BLaER1 (cell line): ENCODE data around the gene RTN4R.
"Not testable (repeated sequence)": the region's sequence is repeated elsewhere in the genome, so short reads cannot be mapped to it uniquely, and the experiment has no call there.

Source experiments
- H3K27ac ChIP-seq: shearing (Covaris generic); formaldehyde crosslinking; 2 replicates; pipeline ENCODE4 v1.8.1; 2022
- H3K27me3 ChIP-seq: shearing (Covaris generic); formaldehyde crosslinking; 2 replicates; pipeline ENCODE4 v1.8.1; 2022
- H3K36me3 ChIP-seq: shearing (Covaris generic); formaldehyde crosslinking; 2 replicates; pipeline ENCODE4 v1.8.1; 2022
- H3K4me1 ChIP-seq: shearing (Covaris generic); formaldehyde crosslinking; 2 replicates; pipeline ENCODE4 v1.8.1; 2022
- H3K4me2 ChIP-seq: shearing (Covaris generic); formaldehyde crosslinking; 2 replicates; pipeline ENCODE4 v1.8.1; 2022
- H3K4me3 ChIP-seq: shearing (Covaris generic); formaldehyde crosslinking; 2 replicates; pipeline ENCODE4 v1.8.1; 2022
- H3K9ac ChIP-seq: shearing (Covaris generic); formaldehyde crosslinking; 2 replicates; pipeline ENCODE4 v1.8.1; 2022
- H3K9me3 ChIP-seq: shearing (Covaris generic); formaldehyde crosslinking; 2 replicates; pipeline ENCODE4 v1.8.1; 2022
- H4K20me1 ChIP-seq: shearing (Covaris generic); formaldehyde crosslinking; 2 replicates; pipeline ENCODE4 v1.8.1; 2022
- Cebpa-rat ChIP-seq: shearing (Covaris generic); IDR thresholded peaks from 2 replicates; pipeline ENCODE4 v1.8.1; 2022

Gene RTN4R

DNA sequence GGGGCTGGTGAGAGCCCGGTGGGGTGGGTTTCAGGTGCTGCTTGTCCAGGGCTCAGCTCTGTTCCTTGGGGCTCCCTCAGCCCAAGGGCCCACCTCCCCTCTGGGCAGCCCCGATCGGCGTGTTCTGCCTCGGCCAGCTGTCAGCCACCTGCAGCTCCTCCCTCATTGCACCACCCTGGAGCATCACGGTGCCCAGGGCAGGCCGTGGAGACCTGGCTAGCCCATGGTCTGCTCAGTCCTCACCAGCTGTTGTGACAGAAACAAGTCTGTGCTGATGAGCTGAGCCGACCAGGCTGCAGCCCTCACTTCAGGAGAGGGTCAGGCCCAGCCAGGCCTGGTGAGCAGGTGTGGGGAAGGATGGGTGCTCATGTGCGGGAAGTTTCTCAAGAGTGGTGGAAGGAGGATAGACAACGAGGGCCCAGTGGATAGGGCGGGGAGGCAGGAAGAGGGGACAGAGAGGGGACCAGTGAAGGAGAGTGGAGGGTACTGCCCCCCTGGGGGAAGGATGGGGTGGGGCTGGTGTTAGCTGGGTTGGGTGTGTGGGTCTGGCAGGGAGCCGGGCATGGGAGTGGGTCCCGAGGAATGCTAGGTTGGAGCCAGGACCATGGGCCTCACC, 16.5 kb upstream of the RTN4R start:
- Histone ChIP-seq H3K4me1 (peaks cover 72% of the 10 kb centered on the region), H3K9ac (peak overlapping the region; percentile 62), H3K27me3 (no peaks in the 10 kb centered on the region), H3K4me3 (no peak overlapping the region), H3K36me3 (no peaks in the 10 kb centered on the region), H3K9me3 (no peaks in the 10 kb centered on the region), H3K4me2 (peak overlapping the region; percentile 84), H3K27ac (peak overlapping the region; percentile 69), H4K20me1 (no peaks in the 10 kb centered on the region)
- TF ChIP-seq Cebpa-rat: no peak

DNA sequence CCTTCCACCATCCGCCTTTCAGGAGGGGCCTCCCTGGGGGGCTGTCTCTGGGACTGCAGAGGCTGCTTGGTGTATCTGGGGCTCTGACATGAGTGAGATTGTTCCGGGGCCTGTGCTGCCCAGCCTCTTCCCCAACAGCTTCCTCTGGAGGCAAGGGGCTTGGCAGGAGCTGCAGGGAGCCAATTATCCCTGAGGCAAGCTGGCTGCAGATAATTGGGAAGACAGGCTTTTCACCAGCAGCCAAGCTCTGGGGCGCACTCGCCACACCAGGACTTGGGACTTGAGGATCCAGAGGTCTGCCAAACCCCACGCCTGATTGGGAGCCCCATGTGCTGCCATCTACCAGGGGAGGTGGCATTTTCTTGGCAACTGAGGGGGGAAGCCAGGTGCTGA, 15.6 kb upstream of the RTN4R start:
- Histone ChIP-seq H3K27ac (peak overlapping the region; percentile 69), H4K20me1 (no peaks in the 10 kb centered on the region), H3K4me2 (peak overlapping the region; percentile 84), H3K4me1 (peaks cover 79% of the 10 kb centered on the region), H3K27me3 (no peaks in the 10 kb centered on the region), H3K4me3 (no peak overlapping the region), H3K9me3 (no peaks in the 10 kb centered on the region), H3K36me3 (no peaks in the 10 kb centered on the region), H3K9ac (peak overlapping the region; percentile 62)
- no peak for TF ChIP-seq Cebpa-rat

DNA sequence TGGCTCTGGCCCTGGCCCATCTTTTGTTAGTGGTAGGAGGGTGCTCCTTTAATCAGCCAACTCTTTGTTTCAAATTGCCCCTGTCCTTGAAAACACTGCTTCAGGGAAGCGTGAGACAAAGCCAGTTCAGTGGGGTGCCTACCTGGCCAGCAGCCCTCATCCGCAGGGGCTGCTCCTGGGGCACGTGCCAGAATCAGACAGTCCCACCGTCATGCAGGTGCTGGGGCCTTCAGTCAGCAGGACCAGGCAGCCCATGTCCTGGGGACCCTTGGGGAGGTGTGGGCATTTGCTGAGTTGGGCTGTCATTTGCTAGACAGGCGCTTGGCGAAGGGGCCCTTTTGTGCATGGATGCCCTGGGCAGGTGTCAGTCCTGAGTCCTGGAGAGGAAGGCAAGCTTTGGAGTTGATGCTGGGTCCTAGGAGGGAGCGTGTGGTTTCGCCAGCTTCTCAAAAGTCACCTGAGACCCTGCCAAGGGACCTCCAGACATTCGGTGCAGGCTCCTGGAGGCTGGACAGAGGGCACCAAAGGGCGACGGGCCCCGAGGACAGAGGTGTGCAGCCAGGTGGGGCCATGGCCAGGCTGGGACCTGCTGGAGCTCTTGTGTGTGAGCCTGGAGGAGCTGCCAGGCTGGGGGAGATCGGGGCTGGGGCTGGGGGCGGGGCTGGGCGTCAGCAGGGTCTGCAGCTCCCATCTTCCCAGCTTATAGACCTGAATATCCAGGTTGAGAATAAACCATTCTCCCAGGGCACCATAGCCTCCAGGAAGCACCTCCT, 15.0 kb upstream of the RTN4R start:
- H3K4me3 ChIP-seq: no peak overlapping the region

DNA sequence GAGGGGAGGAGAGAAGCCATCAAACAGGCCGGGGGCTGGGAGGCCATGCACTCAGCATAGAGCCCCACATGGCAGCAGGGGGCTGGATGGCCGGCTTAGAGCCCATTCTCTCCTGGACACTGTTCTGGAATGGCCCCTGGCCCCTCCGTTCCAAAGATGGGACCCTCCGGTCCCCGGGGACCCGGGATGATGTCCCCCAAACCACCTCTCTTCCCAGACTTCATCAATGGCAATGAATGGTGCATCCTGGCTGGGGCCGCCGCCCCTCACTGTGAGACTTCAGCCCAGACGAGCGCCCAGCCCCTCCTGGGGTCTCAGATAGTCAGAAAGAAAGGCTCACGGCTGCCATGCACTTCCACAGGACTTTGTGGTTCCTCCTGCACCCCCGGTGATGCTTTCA, 13.8 kb upstream of the RTN4R start:
- Histone ChIP-seq H3K4me1 (peaks cover 82% of the 10 kb centered on the region), H3K4me3 (no peak overlapping the region), H3K27ac (0 out of 2 replicates have a peak overlapping the region, but pooled peaks have one; percentile 9), H3K9me3 (no peaks in the 10 kb centered on the region), H3K36me3 (no peaks in the 10 kb centered on the region), H3K4me2 (peak overlapping the region; percentile 84; the same call in 1 of the 2 replicates), H3K9ac (no peak overlapping the region), H3K27me3 (no peaks in the 10 kb centered on the region), H4K20me1 (no peaks in the 10 kb centered on the region)
- TF ChIP-seq Cebpa-rat: no peak

More for the DNA sequence above, 15.0 kb upstream of the RTN4R start:
- Histone ChIP-seq H3K36me3 (no peaks in the 10 kb centered on the region), H3K4me2 (peak overlapping the region; percentile 84), H3K9ac (no peak overlapping the region; the same call in 1 of the 2 replicates), H4K20me1 (no peaks in the 10 kb centered on the region), H3K27ac (peak overlapping the region; percentile 41; the same call in 1 of the 2 replicates), H3K4me1 (peaks cover 81% of the 10 kb centered on the region), H3K9me3 (no peaks in the 10 kb centered on the region), H3K27me3 (no peaks in the 10 kb centered on the region)
- no peak for TF ChIP-seq Cebpa-rat

DNA sequence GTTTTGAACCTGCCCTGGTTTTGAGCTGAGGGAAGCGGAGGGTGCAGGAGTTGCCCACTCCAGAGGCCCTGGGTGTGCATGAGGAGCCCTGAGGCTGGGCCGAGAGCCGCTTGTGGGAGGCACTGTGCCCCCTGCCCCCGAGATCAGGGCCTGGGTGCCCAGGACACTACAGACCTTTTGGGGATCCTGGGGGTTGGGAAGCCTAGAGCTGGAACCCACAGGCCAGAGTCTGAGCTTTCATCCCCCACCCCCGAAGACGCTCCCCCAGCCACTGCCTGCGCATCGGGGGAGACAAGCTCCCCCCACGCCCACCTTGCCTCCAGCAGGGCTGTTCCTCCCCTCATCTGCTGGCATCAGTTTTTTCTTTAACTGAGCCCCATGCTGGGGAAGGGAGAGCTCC, 13.4 kb upstream of the RTN4R start:
- not testable (repeated sequence) for H3K9me3 ChIP-seq, H3K36me3 ChIP-seq
- H3K4me1 ChIP-seq: peaks cover 82% of the 10 kb centered on the region

DNA sequence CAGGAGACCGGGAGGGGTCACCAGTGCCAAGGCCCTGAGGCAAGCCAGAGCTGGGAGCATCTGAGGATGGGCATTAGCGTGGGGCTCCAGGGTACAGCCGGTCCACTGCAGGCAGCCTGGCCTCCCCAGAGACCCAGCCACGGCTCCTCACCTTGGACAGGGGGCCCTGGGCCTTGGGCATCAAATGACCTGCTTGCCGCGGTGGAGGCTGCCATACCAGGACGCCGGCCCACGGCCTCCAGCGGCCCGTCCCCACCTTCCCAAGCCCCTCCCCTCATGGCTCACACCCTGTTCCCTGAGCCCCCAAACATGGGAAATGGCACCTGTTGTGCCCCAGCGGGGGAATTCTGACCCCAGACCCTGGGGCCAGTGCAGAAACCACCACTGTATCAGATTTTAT, 12.7 kb upstream of the RTN4R start:
- Histone ChIP-seq H3K4me3 (no peak overlapping the region), H3K27me3 (no peaks in the 10 kb centered on the region), H3K4me1 (peaks cover 82% of the 10 kb centered on the region), H4K20me1 (no peaks in the 10 kb centered on the region), H3K9me3 (no peaks in the 10 kb centered on the region), H3K9ac (no peak overlapping the region), H3K27ac (peak overlapping the region; percentile 26; the same call in 1 of the 2 replicates), H3K36me3 (no peaks in the 10 kb centered on the region), H3K4me2 (no peak overlapping the region)
- no peak for TF ChIP-seq Cebpa-rat

More for the DNA sequence above, 13.4 kb upstream of the RTN4R start:
- H3K27me3 ChIP-seq, H3K4me3 ChIP-seq, H4K20me1 ChIP-seq, H3K9ac ChIP-seq: not testable (repeated sequence)
- H3K27ac ChIP-seq: 0 out of 2 replicates have a peak overlapping the region, but pooled peaks have one; percentile 9
- H3K4me2 ChIP-seq: peak overlapping the region; percentile 84; the same call in 1 of the 2 replicates

DNA sequence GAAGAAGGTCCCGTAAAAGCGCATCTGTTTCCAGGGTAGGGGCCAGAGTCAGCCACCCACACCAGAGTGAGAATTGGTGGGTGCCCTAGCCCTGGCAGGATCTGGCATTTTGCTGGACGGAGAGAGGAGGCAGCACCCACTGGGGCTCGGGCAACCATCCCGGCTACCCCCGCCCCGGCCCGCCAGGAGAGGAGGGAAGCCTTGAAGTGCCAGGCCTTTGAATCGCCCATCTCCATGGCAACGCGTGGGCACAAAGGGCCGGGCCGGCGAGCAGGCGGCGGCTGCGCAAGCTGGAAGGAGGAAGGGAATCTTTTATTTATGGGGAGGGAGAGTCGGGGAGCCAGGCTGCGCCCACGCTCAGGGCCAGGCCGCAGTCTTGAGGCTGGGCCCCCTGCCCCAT, 12.0 kb upstream of the RTN4R start:
- not testable (repeated sequence) for H4K20me1 ChIP-seq, H3K9ac ChIP-seq, H3K27ac ChIP-seq, H3K4me3 ChIP-seq, H3K27me3 ChIP-seq, H3K4me2 ChIP-seq, H3K36me3 ChIP-seq, H3K9me3 ChIP-seq
- H3K4me1 ChIP-seq: peaks cover 82% of the 10 kb centered on the region

DNA sequence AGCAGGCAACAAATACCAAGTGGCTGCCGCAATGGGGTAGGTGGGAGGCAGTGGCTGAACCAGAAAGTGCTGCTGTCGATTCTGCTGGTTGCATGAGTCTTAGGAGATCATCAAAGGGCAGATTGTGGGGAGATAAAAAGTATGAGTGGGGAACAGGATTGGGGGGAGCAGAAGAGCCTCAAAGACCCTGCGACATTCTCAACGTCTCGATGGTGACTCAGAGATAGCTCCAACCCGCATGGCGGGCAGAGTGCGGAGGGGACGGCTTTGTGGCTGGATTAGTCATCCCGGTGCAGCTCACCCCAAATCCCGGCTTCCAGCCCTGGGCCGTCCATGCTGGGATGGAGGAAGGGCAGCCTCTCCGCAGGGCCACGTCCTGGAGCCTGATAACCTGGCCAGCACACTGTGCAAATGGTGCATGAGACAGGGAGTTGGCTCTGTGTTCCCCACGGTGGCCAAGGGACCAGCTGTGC, 11.6 kb upstream of the RTN4R start:
- Histone ChIP-seq H3K4me2 (no peak overlapping the region), H4K20me1 (no peaks in the 10 kb centered on the region), H3K4me1 (peaks cover 82% of the 10 kb centered on the region), H3K9ac (no peak overlapping the region), H3K36me3 (no peaks in the 10 kb centered on the region), H3K27me3 (no peaks in the 10 kb centered on the region), H3K4me3 (no peak overlapping the region), H3K27ac (no peak overlapping the region), H3K9me3 (no peaks in the 10 kb centered on the region)
- no peak for TF ChIP-seq Cebpa-rat

DNA sequence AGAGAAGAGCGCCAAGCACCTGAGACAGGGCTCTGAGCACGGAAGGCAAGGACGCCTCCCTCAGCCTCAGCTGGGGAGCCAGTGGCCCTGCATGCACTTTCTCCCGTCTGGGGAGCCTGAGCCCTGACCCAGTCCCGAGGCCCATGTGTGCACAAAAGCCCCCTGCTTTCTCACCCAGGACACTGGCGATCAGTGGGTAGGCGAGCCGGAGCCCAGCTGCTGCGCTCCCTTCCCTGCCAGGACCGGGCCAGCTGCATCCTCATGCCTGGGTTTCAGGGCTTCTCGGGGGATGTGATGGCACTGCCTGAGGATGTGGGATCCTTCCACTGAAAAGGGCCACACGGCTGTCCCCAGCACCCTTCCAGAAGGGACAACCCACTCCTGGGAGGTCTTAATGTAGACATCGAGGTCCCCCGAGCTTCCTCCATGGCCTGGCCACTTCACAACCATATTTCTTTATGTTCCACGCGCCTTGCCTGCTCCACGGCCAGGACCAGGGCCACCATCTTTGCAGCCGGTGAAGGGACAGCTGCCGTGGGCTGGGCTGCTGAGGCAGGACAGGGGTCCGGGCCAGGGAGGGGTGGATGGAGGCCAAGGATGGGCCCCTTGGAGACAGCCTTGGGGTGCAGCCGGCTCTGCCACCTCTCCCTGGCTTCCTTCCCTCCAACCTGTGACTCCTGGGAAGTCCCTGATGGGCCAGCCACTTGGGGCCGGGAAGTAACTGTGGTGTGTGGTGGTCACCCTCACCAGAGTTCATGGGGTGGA, 10.8 kb upstream of the RTN4R start:
- H3K27me3 ChIP-seq, H3K4me3 ChIP-seq, H3K9ac ChIP-seq, H3K36me3 ChIP-seq, H4K20me1 ChIP-seq, H3K9me3 ChIP-seq: not testable (repeated sequence)
- Histone ChIP-seq H3K4me2 (peak overlapping the region; percentile 67), H3K27ac (peak overlapping the region; percentile 56; the same call in 1 of the 2 replicates), H3K4me1 (peaks cover 82% of the 10 kb centered on the region)

DNA sequence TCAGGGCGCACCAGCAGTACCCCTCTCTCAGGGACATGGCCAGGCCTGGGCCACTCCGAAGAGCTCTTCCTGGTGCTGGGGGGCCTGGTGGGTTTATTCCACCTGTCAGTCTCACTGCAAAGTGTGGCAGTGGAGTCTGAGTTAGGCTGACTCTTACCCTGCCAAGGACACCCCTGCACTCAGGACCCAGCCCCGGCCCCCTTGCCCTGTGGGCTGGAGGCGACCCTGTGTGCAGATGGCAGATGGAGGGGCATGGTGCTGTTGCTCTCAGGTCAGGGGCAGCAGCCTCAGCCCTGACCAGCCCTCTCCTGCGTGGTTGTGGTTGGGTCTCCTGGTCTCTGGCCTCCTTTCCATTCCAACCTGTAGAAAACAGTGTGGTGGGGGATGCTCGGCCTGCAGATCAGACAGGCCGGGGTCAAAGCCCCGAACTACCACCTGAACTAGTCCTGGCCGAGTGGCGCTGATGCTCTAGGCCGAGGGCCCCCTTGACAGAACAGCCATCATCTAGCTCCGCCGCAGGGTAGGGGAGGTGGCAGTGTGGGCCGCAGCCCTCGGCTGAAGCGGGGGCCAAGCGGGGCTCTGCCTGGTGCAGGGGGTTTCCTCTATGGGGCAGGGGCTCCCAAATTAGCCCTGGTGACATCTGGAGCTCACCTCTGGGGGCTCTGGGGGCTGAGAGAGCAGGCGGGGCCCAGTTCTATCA, 10.0 kb upstream of the RTN4R start:
- not testable (repeated sequence) for H3K9me3 ChIP-seq, H3K4me3 ChIP-seq, H3K36me3 ChIP-seq, H4K20me1 ChIP-seq, H3K9ac ChIP-seq, H3K27me3 ChIP-seq
- Histone ChIP-seq H3K27ac (peak overlapping the region; percentile 56; the same call in 1 of the 2 replicates), H3K4me2 (peak overlapping the region; percentile 67), H3K4me1 (peaks cover 82% of the 10 kb centered on the region)
